Endothelial cell of umbilical vein (primary cell): Measurements from ENCODE around the gene GLB1L2.

ENCODE experiments used
- EZH2 ChIP-seq: IDR thresholded peaks from 2 replicates; pipeline ENCODE4 v1.6.1; 2012; ENCODE audit warnings: borderline replicate concordance, low read depth, mild to moderate bottlenecking, moderate library complexity, low read length, inconsistent platforms; ENCODE audit not compliant: severe bottlenecking
- JUN ChIP-seq: IDR thresholded peaks from 2 replicates; pipeline ENCODE4 v1.6.1; 2011; ENCODE audit warnings: borderline replicate concordance, low read depth; ENCODE audit not compliant: insufficient read length, insufficient read depth
- POLR2A ChIP-seq: IDR thresholded peaks from 2 replicates; pipeline ENCODE4 v1.6.1; 2012; ENCODE audit warnings: low read depth, mild to moderate bottlenecking, control low read depth, low read length
- POLR2AphosphoS5 ChIP-seq: IDR thresholded peaks from 2 replicates; pipeline ENCODE4 v1.6.1; 2012; ENCODE audit warnings: low read depth, mild to moderate bottlenecking, control low read depth, low read length, moderate library complexity; ENCODE audit not compliant: insufficient read depth
- TF ChIP-seq, protein P1 (sequence below), 2 donors: IDR thresholded peaks; 1 replicate in 1 of 2; 2 replicates in 1 of 2; pipeline ENCODE4 v1.5.1; 2011; ENCODE audit warnings: low read length in 2 of 2, mild to moderate bottlenecking in 2 of 2, moderate library complexity in 2 of 2, control low read depth in 1 of 2, inconsistent platforms in 1 of 2, low read depth in 1 of 2; ENCODE audit not compliant: insufficient read depth in 1 of 2; ENCODE audit errors: extremely low read depth in 1 of 2

DNA sequence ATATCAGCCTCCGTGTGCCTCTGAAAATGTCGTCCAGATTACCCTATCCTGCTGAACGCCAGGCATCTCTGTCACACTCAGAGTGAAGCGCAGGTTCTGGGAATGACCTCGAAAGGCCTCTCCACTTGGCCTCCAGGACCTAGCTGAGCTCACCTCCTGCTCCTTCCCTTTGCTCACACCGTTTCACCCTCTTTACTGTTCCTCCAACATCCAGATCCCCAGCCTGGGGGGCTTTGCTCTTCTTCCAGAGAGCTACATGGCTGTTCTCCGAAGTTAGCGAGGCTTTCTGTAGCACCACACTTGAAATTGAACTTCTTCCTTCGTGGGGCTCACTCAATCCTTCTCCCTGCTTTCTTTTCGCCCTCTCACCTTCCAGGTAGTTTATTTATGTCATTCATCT is 27.9 kb downstream of the GLB1L2 start:
- TF ChIP-seq POLR2AphosphoS5 = no peak
- TF ChIP-seq, protein P1, sequence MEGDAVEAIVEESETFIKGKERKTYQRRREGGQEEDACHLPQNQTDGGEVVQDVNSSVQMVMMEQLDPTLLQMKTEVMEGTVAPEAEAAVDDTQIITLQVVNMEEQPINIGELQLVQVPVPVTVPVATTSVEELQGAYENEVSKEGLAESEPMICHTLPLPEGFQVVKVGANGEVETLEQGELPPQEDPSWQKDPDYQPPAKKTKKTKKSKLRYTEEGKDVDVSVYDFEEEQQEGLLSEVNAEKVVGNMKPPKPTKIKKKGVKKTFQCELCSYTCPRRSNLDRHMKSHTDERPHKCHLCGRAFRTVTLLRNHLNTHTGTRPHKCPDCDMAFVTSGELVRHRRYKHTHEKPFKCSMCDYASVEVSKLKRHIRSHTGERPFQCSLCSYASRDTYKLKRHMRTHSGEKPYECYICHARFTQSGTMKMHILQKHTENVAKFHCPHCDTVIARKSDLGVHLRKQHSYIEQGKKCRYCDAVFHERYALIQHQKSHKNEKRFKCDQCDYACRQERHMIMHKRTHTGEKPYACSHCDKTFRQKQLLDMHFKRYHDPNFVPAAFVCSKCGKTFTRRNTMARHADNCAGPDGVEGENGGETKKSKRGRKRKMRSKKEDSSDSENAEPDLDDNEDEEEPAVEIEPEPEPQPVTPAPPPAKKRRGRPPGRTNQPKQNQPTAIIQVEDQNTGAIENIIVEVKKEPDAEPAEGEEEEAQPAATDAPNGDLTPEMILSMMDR (IDR thresholded peaks at IDR 0.05; ENCODE audit: extremely low read depth in 1 of 2, insufficient read depth in 1 of 2, low read depth in 1 of 2, low read length in 2 of 2) = no peak
- TF ChIP-seq EZH2 = no peak
- TF ChIP-seq POLR2A = no peak
- no peak for TF ChIP-seq JUN
